ENCODE results near the gene ABCA4. TPM values are rescaled to one million over a fixed set of nuclear protein-coding genes. Genes with fewer than 3 reads are reported as not detected.

ABCA4 gene
- total RNA-seq, 2 donors from 2014 or later: not detected

DNA sequence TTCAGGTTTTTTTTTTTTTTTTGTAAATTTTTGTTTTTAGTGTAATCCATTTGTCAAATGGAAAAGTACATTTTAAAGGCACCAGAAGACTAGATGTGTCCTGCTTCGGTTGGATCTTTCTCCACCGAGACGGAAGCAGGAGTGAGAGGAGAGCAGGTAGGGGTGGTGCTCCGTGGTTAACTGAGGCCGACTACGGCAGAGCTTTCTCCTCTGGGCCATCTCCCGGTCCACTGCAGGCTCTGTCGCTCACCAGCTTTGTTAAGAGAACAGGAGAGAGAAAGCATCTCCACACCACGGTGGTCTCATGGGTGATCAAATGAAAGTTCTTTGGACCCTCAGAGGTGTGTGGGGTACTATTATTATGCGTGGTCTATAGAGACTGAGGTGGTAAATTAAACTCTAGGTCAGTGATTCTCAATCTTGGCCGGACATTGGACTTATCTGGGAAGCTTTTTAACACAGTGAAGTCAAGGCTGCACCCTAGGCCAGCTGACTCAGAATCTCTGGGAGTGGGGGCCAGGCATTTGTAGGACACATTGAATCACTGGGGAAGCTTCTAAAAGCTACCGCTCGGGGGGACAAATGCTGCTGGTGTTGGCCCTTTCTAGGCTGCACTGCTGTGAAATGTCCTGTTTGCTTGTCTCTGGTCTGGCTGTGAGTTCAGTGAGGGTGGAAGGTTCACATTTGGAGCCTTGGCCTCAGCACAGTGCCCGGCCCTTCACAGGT is 25.0 kb downstream of the ABCA4 start:
- H3K27ac Mint-ChIP-seq: no peak overlapping the region
- H3K4me3 Mint-ChIP-seq: no peak overlapping the region
- peaks cover 13% of the 10 kb centered on the region for H3K4me1 Mint-ChIP-seq
- DNase-seq: no peak
- ATAC-seq: no peak
- no peaks in the 10 kb centered on the region for H3K36me3 Mint-ChIP-seq (ENCODE audit: low read depth)
- peaks cover 34% of the 10 kb centered on the region for H3K27me3 Mint-ChIP-seq
- H3K9me3 ChIP-seq (ENCODE audit: control insufficient read depth, low read length, poor library complexity, severe bottlenecking): no peaks in the 10 kb centered on the region

DNA sequence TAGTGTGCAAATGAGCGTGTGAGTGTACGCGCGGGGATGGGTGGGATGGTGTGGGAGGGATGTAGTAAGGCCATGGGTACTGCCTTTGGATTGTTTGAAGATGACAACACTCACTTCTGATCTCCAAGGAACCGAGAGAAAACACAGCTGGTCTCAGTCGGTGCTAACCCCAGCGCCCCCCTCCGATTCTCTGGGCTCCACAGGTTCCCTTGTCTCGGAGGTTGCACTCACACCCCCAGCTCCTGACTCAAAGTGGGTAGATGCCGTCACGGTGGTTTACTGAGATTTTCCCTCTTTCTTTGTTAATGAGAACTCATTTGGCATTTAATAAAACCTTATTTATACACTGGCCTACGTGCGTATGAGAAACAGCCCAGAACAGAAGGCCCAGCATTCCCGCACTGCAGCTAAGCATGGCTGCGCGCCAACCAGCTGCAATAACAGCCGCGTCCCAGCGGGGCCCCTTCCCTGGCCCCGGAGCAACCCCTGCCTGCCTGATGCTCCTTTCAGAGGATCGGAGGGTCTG is 25.8 kb downstream of the ABCA4 start:
- Mint-ChIP-seq H3K4me1 (peaks cover 13% of the 10 kb centered on the region), H3K36me3 (ENCODE audit: low read depth) (no peaks in the 10 kb centered on the region), H3K4me3 (no peak overlapping the region), H3K27ac (no peak overlapping the region), H3K27me3 (peaks cover 34% of the 10 kb centered on the region)
- no peak for ATAC-seq
- DNase-seq: no peak
- no peaks in the 10 kb centered on the region for H3K9me3 ChIP-seq (ENCODE audit: control insufficient read depth, low read length, poor library complexity, severe bottlenecking)

DNA sequence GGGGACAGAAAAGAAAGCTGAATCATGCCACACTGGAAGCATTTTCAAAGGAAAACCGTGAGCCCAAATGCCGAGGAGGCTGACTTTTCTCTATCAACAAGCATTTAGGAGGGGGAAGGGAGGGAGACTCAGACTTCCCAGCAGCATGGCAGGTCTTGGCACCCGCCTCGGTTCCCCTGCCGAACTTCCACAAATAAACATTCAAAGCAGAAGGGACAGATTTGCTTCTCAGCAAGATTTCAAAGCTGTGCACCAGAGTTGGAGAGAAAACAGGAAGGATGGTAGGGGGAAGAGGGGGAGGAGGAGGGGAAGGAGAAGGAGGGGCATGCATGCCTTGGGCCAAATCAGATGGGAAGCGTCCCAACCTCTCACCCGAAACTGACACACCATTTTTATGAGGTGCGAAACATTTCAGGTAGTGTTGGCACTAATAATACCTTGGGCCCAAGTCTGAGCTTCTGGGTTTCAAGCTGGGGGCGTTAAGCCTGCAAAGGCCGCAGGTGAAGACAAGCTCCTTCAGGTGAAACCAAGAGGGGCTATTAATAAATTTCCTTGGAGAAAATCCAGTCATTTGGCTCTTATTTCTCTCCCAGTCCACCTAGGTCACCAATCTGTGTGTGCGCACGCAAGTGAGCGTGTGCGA is 26.4 kb downstream of the ABCA4 start:
- H3K36me3 Mint-ChIP-seq (ENCODE audit: low read depth): no peaks in the 10 kb centered on the region
- peaks cover 13% of the 10 kb centered on the region for H3K4me1 Mint-ChIP-seq
- DNase-seq: no peak
- peaks cover 31% of the 10 kb centered on the region for H3K27me3 Mint-ChIP-seq
- no peak overlapping the region for H3K27ac Mint-ChIP-seq
- ATAC-seq: no peak
- H3K4me3 Mint-ChIP-seq: no peak overlapping the region
- no peaks in the 10 kb centered on the region for H3K9me3 ChIP-seq (ENCODE audit: control insufficient read depth, low read length, poor library complexity, severe bottlenecking)

DNA sequence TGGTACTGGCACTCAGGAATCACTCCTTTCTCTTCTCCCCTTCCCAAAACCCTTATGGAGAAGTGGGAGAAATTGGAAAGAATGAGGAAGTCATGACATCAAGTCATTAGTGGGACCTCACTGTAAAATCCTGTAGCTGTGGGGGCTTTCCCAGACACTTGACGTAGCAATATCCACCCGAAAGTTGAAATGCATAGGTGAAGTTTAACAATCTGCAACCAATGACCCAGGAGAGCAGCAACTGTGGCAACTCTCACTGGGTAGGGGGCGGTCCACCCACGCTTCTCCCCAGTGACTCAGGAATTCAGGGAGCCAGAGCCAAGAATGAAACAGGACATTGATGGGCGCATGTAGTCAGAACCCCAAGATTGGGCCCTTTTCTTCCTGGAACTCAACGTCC is 27.0 kb downstream of the ABCA4 start:
- Mint-ChIP-seq H3K4me1 (peaks cover 13% of the 10 kb centered on the region), H3K36me3 (ENCODE audit: low read depth) (no peaks in the 10 kb centered on the region), H3K4me3 (no peak overlapping the region), H3K27ac (no peak overlapping the region), H3K27me3 (peaks cover 33% of the 10 kb centered on the region)
- no peak for ATAC-seq
- no peak for DNase-seq
- no peaks in the 10 kb centered on the region for H3K9me3 ChIP-seq (ENCODE audit: control insufficient read depth, low read length, poor library complexity, severe bottlenecking)

DNA sequence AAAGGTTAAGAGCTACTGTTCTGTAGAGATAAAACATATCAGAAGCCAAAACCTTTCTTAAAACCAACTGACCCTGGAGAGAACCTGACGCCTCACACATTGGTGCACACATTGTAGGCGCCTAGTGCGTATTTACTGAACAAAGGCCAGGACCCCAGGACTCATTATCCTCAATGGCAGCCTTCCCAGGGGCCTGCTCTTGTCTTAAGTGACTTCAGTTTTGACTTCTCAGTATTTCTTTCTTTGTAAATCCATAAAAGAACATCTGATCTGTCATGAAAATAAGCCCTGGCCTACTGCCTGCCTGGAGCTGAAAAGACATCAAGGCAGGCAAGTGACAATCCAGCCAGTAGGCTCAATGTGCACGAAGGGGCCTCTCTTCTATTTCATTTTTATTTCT is 27.6 kb downstream of the ABCA4 start:
- peaks cover 13% of the 10 kb centered on the region for H3K4me1 Mint-ChIP-seq
- H3K36me3 Mint-ChIP-seq (ENCODE audit: low read depth): peaks cover 2% of the 10 kb centered on the region
- ATAC-seq (no peak), DNase-seq (no peak)
- no peak overlapping the region for H3K4me3 Mint-ChIP-seq
- no peak overlapping the region for H3K27ac Mint-ChIP-seq
- peaks cover 39% of the 10 kb centered on the region for H3K27me3 Mint-ChIP-seq
- no peaks in the 10 kb centered on the region for H3K9me3 ChIP-seq (ENCODE audit: control insufficient read depth, low read length, poor library complexity, severe bottlenecking)

DNA sequence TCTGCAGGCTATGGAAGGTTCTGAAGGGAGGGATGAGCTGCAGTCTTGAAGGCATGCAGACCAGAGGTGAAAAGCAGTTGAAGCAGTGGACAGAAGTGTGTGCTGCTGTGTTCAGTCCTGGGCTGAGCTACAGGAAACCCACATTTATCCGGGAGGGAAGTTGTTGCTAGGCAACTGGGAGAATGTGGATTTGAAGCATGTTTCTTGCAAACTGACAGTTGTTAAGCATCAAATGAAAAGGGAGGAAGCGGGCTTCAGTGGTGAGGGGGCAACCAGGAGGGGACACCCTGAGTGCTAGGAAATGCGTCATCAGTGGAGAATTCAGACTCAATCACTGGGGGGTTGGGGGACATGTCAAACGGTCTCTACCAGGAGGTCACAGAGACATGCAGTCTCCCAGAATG is 28.7 kb downstream of the ABCA4 start:
- ATAC-seq: no peak
- H3K4me1 Mint-ChIP-seq: peaks cover 13% of the 10 kb centered on the region
- H3K27me3 Mint-ChIP-seq: peaks cover 45% of the 10 kb centered on the region
- DNase-seq: no peak
- no peaks in the 10 kb centered on the region for H3K9me3 ChIP-seq (ENCODE audit: control insufficient read depth, low read length, poor library complexity, severe bottlenecking)
- no peak overlapping the region for H3K4me3 Mint-ChIP-seq
- peaks cover 2% of the 10 kb centered on the region for H3K36me3 Mint-ChIP-seq (ENCODE audit: low read depth)
- no peak overlapping the region for H3K27ac Mint-ChIP-seq

DNA sequence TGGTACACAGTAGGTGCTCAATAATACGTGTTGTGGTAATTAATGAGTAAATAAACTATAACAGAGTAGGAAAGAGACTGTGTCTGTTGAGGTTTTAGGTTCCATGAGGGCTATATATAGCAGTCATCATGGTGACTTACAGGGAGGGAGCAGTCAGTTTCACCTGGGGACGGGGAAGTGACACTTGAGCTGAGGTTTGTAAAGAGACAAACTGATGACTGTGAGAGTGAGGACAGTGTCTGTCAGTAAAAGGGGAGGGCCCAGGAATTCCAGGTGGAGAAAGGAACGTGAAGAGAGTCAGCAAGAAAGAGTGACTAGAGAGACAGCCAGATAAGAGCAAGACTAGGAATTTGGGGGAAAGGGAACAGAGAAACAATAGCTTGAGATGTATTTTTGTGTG is 30.2 kb downstream of the ABCA4 start:
- ATAC-seq (no peak), DNase-seq (no peak)
- peaks cover 13% of the 10 kb centered on the region for H3K4me1 Mint-ChIP-seq
- no peak overlapping the region for H3K27ac Mint-ChIP-seq
- H3K4me3 Mint-ChIP-seq: no peak overlapping the region
- H3K36me3 Mint-ChIP-seq (ENCODE audit: low read depth): peaks cover 2% of the 10 kb centered on the region
- peaks cover 57% of the 10 kb centered on the region for H3K27me3 Mint-ChIP-seq
- no peaks in the 10 kb centered on the region for H3K9me3 ChIP-seq (ENCODE audit: control insufficient read depth, low read length, poor library complexity, severe bottlenecking)

DNA sequence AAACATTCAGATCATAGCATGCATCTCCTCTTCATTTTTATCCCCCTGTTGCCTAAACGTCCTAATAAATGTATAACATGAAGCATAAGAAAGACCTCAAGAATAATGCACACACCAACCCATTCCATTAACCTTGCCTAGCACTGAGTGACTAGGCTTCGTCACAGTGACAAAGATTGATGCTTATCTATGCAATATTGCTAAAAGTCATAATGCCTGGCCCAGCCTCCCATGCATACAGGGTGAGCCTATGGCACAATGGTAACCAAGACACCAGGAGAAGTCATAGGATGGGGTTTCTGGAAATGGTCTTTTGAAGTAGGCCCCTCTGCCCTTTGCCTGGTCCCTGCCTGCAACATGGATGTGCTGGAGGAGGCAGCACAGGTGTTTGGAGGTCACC is 33.8 kb downstream of the ABCA4 start:
- no peak for DNase-seq
- peaks cover 7% of the 10 kb centered on the region for H3K4me1 Mint-ChIP-seq
- H3K4me3 Mint-ChIP-seq: no peak overlapping the region
- H3K9me3 ChIP-seq (ENCODE audit: control insufficient read depth, low read length, poor library complexity, severe bottlenecking): no peaks in the 10 kb centered on the region
- ATAC-seq: no peak
- H3K36me3 Mint-ChIP-seq (ENCODE audit: low read depth): peaks cover 2% of the 10 kb centered on the region
- H3K27me3 Mint-ChIP-seq: peaks cover 56% of the 10 kb centered on the region
- H3K27ac Mint-ChIP-seq: no peak overlapping the region

DNA sequence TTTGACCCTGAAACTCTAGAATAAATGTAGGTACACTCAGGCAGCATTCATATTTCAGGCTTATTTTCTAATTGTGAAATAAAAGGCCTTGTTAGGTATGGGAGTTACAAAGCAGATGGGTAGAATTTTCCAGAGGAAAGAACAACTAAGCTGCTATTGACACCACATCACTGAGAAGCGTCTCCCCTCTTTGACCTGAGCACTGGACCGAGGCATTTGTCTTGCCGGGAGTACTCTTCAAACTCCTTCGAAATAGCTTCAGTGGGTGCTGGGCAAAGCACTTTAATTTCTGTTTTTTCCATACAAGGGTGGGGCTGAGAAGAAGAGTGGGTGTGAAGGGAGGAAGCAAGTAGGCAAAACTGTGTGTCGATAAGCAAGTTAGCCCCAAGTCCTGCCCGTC is 36.4 kb downstream of the ABCA4 start:
- ATAC-seq (no peak), DNase-seq (no peak)
- Mint-ChIP-seq H3K27me3 (peaks cover 70% of the 10 kb centered on the region), H3K27ac (no peak overlapping the region), H3K4me3 (no peak overlapping the region), H3K4me1 (peaks cover 4% of the 10 kb centered on the region), H3K36me3 (ENCODE audit: low read depth) (peaks cover 2% of the 10 kb centered on the region)
- H3K9me3 ChIP-seq (ENCODE audit: control insufficient read depth, low read length, poor library complexity, severe bottlenecking): no peaks in the 10 kb centered on the region

DNA sequence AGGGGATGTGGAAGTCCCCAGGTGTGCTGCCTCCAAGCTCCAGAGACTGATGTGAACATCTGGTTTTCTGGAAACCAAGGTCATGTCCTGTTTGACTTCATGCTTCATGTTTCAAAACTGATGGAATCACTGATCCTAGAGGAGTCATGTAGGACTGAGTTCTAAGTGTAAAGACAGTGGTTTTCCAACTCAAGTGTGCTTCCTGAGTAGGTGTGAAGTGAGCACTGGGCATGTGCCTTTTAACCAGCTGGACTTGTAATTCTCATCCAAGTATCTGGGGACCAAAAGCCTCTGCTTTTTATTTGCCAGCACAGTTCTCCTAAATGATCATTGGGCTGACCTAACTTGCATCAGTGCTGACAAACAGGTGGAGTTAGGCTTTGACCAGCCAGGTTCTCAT is 36.9 kb downstream of the ABCA4 start:
- H3K4me3 Mint-ChIP-seq: no peak overlapping the region
- peaks cover 74% of the 10 kb centered on the region for H3K27me3 Mint-ChIP-seq
- no peaks in the 10 kb centered on the region for H3K9me3 ChIP-seq (ENCODE audit: control insufficient read depth, low read length, poor library complexity, severe bottlenecking)
- H3K27ac Mint-ChIP-seq: no peak overlapping the region
- DNase-seq: no peak
- peaks cover 2% of the 10 kb centered on the region for H3K36me3 Mint-ChIP-seq (ENCODE audit: low read depth)
- no peak for ATAC-seq
- peaks cover 4% of the 10 kb centered on the region for H3K4me1 Mint-ChIP-seq

DNA sequence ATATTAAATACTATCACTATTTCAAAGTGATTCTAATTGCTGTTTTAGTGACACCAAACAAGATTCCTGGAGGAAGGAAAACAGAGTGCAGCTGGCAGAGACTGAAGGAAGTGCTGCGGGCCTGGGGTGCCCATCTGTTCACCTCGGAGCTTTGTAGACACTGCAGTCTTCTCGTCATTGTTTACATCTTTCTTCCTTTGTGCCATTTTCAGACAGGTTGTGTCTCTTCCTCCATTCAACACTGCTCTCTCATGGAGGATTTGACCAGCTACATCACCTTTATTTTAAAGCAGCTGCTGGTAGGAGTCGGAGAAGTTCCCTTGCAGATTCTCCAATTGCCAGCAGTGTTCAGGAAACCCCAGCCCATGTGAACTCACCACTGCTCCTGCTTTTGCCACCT is 37.3 kb downstream of the ABCA4 start:
- peaks cover 74% of the 10 kb centered on the region for H3K27me3 Mint-ChIP-seq

DNA sequence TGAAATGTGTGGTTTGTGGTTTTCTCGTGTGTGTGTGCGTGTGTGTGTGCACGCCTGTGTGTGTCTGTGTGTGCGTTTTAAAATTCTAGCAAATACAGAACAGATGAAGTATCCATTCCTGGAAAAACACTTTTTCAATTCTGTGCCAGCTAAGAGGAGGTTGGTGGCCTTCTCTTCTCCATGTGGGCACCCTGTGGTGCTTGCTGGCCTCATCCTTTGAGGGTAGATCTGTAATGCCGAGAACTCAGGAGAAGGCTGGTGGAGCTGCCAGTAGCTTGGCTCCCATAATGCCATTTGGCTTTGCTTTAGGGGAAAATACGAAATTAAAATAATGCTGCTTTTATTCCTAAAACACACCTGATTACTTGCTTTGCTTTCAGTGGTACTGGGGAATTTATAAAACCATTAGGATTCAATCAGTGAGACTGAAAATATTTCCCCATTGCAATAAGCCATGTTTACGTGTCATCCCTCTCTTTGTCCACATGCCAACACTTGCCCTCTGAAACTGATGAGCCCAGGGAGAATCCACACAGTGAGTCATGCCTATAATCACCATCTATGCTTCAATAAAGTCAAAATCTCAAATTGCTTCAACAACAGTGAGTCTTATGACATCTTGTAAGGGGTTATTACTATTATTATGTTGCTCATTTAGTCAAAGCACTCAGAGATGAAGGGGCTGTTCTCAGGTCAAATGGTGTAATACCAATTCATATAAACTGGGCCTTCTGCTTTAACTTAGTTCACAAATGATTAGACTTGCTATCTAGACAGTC is 39.2 kb downstream of the ABCA4 start:
- ATAC-seq (no peak), DNase-seq (no peak)
- no peak overlapping the region for H3K27ac Mint-ChIP-seq
- H3K4me1 Mint-ChIP-seq: peaks cover 4% of the 10 kb centered on the region
- H3K9me3 ChIP-seq (ENCODE audit: control insufficient read depth, low read length, poor library complexity, severe bottlenecking): no peaks in the 10 kb centered on the region
- peaks cover 73% of the 10 kb centered on the region for H3K27me3 Mint-ChIP-seq
- no peaks in the 10 kb centered on the region for H3K36me3 Mint-ChIP-seq (ENCODE audit: low read depth)
- H3K4me3 Mint-ChIP-seq: no peak overlapping the region

More for the DNA sequence above, 37.3 kb downstream of the ABCA4 start:
- ATAC-seq (no peak), DNase-seq (no peak)
- no peak overlapping the region for H3K27ac Mint-ChIP-seq
- H3K9me3 ChIP-seq (ENCODE audit: control insufficient read depth, low read length, poor library complexity, severe bottlenecking): no peaks in the 10 kb centered on the region
- H3K4me1 Mint-ChIP-seq: peaks cover 4% of the 10 kb centered on the region
- no peaks in the 10 kb centered on the region for H3K36me3 Mint-ChIP-seq (ENCODE audit: low read depth)
- H3K4me3 Mint-ChIP-seq: no peak overlapping the region

DNA sequence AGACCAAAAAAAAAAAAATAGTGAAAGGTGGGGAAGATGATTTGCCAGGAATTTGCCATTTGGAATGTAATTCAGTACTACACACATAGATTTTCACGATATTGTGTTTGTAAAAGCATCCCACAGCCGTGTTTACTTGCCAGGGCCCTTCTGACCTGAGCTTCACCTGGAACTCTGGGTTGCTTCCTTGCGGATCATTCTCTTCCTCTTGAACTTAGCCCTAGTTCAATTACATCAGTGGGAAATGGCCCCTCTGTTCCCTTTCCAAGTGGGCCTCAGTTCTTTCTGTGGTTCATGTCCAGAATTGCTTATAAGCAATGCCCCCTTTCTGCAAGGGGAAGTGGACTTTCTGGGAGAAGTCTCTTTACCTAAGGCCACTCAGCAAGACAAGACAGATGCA is 41.0 kb downstream of the ABCA4 start:
- H3K4me1 Mint-ChIP-seq: peaks cover 4% of the 10 kb centered on the region
- DNase-seq (no peak), ATAC-seq (no peak)
- peaks cover 74% of the 10 kb centered on the region for H3K27me3 Mint-ChIP-seq
- H3K27ac Mint-ChIP-seq: no peak overlapping the region
- H3K9me3 ChIP-seq (ENCODE audit: control insufficient read depth, low read length, poor library complexity, severe bottlenecking): no peaks in the 10 kb centered on the region
- no peaks in the 10 kb centered on the region for H3K36me3 Mint-ChIP-seq (ENCODE audit: low read depth)
- no peak overlapping the region for H3K4me3 Mint-ChIP-seq

Data from T-helper 17 cell (primary cell).